Gastrocnemius medialis (tissue), 4 donors: ENCODE measurements around the gene ABCD4.

Experiments
- POLR2A ChIP-seq, 2 donors: fragments of 450-650 bp; IDR thresholded peaks; one replicate each; pipeline ENCODE4 v1.6.1; 2017; ENCODE audit warnings: antibody characterized with exemption in 2 of 2, mild to moderate bottlenecking in 2 of 2, moderate library complexity in 2 of 2
- TF ChIP-seq, protein P1 (sequence below), 5 experiments: fragments of 450-650 bp in 3 of 5; fragments of 200-600 bp in 2 of 5; sonication (generic) in 2 of 5; IDR thresholded peaks in 4 of 5; conservative IDR thresholded peaks in 1 of 5; 1 replicate in 4 of 5; 2 replicates in 1 of 5; pipeline ENCODE4 v1.5.1; 2016 to 2019; ENCODE audit warnings: antibody characterized with exemption in 5 of 5, mild to moderate bottlenecking in 3 of 5, moderate library complexity in 3 of 5

DNA sequence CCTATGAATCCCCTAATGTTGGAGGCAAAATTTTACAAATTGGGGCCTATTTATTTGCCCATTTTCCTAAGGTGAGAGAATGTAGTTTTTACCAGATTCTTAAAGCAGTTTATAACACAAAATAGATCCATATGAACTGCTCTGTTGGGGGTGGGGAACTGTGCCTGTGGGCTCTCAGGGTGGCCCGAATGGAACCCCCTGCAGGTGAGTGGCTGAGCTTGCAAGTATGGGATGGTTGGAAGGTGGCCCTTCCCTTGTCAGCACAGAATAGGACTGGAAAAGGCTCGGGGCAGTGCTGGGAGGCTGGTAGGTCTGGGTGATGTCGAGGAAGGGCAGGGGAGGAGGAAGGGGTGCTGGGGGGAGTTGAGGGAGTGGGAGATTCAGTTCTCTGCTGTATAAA is 58.6 kb downstream of the ABCD4 start:
- TF ChIP-seq POLR2A (IDR thresholded peaks at IDR 0.05): no peak
- TF ChIP-seq, protein P1, sequence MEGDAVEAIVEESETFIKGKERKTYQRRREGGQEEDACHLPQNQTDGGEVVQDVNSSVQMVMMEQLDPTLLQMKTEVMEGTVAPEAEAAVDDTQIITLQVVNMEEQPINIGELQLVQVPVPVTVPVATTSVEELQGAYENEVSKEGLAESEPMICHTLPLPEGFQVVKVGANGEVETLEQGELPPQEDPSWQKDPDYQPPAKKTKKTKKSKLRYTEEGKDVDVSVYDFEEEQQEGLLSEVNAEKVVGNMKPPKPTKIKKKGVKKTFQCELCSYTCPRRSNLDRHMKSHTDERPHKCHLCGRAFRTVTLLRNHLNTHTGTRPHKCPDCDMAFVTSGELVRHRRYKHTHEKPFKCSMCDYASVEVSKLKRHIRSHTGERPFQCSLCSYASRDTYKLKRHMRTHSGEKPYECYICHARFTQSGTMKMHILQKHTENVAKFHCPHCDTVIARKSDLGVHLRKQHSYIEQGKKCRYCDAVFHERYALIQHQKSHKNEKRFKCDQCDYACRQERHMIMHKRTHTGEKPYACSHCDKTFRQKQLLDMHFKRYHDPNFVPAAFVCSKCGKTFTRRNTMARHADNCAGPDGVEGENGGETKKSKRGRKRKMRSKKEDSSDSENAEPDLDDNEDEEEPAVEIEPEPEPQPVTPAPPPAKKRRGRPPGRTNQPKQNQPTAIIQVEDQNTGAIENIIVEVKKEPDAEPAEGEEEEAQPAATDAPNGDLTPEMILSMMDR (IDR thresholded peaks at IDR 0.05 in 4 of 5, conservative IDR thresholded peaks at IDR 0.05 in 1 of 5): no peak
